Left forelimb (tissue), 1 donor: Measurements from ENCODE around the gene EHD4.

Experiments used
- DNase-seq: peaks from one replicate; pipeline ENCODE4 v3.0.0-alpha.2; 2018; ENCODE audit warnings: low spot score

Gene EHD4

GRCh38 chr15:41936649-41937567 lies 35.4 kb downstream of the EHD4 start:
- no peak for DNase-seq

- DNase-seq = no peak
Observed at GRCh38 chr15:41936155-41936554, 36.2 kb downstream of the EHD4 start.

DNA sequence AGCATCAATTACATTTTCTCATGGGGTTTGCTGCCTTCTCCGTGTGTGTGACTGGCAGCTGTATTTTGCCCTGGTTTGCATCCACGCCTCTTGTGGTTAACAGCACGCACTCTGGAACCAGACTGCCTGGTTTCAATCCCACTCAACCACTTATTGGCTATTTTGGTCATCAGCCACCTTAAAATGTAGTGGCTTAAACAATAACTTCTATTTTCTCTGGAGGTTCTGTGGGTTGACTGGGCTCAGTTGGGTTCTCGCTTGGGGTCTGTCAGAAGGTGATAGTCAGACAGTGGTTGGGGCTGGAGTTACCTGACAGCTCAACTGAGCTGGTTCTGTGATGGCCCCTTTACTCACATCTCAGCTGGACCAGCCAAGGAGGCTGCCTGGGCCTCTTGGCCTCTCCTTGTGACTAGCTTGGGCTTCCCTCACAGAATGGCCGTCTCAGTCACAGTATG lies 36.8 kb downstream of the EHD4 start:
- no peak for DNase-seq

GRCh38 chr15:41934843-41935242 lies 37.5 kb downstream of the EHD4 start:
- no peak for DNase-seq

- no peak for DNase-seq
Observed at GRCh38 chr15:41933771-41934170, 38.6 kb downstream of the EHD4 start.

DNA sequence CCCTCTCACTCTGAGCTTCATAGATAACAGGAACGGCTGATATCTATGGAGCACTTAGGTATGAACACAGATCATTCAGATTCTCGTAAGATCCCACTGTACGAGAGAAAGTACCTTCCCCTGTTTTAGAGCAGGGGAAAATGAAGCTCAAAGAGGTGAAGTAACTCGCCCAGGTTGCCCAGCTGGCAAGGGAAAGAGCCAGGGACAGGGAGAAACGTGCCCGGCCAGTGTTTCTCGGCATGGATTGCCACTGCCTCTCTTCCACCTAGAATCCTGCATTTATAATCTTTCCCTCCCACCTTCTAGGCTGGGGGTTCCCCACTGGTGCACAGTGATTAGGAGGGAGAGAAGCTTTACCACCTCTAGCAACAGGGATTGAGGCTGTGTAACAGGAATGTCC lies 39.0 kb downstream of the EHD4 start:
- DNase-seq = no peak

DNA sequence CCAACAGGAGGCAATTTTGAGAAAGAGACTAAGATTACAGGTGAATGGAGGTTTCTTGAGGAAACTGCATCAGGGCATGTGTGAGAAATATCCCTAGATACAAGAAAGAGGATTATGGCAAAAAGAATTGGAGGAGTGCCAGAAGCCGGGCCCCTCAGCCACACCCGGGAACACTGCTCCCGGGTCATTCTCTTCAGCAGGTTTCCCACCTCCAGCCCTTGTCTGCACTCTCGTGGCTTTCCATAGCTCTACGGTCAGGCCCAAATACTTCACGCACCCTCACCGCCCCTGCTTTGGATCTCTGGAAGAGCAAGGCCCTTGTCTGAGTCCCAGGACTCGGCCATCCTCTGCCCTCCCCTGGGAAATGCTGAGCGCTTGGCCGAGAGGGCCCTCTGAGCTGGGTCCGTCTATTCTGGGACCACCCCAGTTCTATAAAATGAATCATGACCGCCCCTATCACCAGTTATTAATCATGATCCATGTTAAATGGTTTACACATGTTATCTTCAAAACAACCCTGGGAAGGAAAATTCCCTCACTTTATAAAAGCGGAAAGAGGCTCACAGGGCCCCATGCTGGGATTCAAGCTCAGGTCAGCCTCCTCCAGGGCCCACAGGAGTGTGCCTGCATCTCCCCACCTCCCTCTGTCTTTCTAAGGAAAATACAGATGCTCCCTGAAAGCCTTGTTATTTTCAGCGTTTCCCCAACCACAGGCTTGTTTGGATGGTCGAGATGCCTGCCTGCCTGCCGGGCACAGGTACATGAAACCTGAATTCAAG lies 39.7 kb downstream of the EHD4 start:
- DNase-seq = no peak

DNA sequence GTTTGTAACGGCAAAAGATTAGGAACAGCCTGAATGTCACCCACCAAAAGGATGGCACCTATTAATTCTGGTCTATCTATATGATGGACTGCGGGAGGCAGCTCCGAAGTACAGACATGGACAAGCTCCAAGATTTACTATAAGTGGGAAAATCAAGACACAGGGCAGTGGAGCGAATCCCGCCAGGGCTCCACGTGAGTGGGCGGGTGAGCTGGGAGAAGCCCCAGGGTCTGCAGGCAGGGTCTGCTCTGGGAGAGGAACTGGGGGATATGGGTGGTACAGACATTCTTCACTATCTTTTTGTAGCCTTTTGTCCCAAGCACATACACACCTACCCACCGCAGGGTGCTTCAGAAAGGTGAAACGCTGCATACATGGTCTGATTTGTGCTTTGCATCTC lies 40.3 kb downstream of the EHD4 start:
- DNase-seq = no peak

GRCh38 chr15:41930867-41931222 lies 41.5 kb downstream of the EHD4 start:
- no peak for DNase-seq

- DNase-seq = no peak
Observed at GRCh38 chr15:41930221-41930866, 42.0 kb downstream of the EHD4 start.

DNA sequence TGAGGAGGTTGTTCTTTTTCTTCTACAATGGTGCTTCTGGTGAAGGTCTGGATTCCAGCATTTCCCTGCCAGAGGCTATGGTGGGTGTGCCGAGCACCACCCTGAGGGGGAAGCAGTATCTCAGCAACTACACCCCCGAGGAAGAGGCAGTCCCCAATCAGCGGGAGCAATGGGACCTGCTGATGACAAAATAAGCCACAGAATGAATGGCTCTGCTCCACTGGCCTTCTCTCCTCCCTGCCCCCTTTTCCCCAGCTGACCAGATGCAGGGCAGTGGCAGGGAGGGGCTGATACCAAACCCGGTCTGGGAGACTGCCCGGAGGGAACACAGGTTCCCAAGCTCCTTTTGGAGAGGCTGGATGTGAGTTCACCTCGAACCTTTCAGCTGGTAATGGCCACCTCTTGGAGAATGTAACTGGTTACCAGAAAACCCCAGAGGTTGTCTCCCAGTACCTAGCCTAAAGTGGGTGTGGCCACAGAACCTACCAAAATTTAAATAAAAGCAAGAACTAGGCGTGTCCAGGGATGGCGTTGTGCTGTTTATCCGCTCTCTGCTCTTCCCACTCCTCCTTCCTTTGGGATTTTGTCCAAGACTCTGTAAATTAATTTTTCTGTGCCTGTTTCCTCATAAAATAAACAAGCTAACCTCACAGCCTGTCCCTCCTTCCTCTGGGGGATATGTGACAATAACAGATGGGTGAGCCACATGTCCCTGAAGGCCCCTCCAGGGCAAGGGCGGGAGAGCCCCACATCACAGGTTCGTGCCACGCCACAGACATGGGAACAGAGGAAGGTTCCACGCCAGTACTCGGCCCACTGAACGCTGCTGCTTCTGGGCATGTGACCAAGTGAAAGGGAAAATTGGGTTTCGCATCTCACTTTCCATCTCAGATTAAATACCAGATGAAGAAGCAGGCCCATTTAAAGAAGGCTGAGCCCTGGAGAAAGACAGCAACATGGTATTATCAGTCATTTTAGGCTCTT lies 43.4 kb downstream of the EHD4 start:
- DNase-seq = no peak

DNA sequence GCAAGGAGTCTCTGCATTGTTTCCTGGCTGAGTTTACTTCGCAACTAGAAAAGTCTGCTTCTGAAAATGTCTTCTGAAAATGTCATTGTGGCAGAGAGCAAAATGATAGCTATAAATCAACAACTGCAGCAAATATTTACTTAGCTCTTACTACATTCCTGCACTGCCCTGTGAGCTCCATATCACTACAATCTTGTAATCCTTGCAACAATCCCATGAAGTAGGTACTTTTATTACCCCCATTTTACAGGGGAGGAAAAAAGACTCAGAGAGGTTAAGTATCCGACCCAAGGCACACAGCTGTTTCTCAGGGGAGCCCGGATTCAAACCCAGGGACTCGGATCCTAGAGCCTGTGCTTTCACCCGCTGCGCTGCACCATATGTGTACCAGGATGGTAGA lies 44.3 kb downstream of the EHD4 start:
- no peak for DNase-seq

DNA sequence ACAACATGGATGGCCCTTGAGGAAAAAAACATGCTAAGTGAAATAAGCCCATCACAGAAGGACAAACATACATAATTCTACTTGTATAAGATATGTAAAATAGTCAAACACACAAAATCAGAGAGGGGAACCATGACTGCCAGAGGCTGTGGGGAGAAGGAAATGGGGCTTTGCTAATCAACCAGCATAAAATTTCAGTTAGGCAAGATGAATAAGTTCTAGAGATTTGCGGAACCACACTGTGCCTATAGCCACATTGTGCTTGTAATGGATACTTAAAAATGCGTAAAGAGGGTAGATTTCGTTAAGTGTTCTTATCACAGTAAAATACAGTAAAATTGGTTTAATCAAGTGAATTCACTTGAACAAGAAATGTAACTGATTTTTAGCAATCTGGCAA lies 44.8 kb downstream of the EHD4 start:
- no peak for DNase-seq

DNA sequence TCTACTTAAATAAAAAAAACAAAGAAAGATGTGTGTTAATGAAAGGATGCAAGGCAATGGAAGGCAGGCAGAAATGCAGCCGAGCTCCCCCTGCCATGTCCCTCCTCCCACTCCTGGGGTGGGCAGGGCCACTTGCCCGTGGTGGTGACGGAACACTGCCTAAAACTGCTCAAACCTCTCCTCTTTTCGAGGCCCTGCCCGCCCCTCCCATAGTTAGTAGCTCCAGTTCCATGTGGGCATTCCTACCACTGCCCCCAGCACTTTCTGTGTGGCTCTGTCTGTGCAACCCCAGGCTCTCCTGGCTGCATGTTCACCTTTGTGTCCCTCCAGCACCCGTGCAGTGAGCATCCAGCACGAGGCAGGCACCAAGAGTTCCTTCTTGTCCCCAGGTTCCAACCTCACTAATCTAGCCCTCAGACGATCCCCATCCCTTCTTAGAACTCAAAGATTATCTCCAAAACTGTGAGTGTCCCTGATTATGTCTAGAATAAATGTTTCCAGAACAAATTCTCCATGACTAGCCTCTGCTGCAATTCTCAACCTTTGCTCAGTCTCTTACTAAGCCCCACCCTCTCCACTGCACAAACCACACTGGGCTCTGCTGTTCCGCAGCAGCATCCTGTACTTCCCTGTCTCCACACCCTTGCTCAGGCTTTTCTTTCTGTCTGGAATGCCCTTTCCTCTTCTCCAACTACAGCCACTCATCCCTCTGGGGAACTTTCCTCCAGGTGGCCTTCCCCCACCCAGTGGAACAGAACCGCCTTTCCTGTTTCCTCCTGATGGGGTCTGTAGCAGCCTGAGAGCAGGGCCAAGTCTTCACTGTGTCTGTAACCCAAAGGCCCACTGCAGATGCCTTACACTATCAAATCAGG lies 45.9 kb downstream of the EHD4 start:
- DNase-seq = no peak

- no peak for DNase-seq
Observed at GRCh38 chr15:41925086-41925608, 47.2 kb downstream of the EHD4 start.

DNA sequence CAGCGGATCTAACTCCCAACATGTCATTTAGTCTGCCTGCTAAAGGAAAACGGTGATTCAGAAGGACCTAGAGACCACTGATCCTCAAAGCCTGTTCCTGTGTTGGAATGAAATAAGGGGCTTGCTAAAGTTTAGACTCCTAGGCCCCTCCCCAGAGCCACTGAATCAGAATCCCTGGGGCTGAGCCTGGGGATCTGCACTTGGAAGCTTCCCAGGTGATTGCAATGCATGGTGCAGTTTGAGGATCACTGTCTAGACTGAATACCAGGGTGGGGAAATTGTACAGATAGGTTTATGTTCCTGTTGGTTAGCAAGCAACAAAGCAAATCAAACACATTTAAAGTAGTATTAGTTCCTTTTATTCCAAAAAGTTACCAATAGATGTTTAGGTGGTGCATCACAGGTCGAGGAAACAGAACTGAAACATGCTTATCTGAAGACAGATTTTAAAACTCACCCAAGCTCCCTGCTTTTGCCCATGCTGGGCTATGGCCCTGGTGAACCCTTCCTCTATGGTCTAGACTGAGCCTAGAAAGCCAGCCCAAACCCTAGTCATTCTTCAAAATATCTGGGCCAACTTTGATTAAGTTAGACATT lies 48.9 kb downstream of the EHD4 start:
- no peak for DNase-seq

DNA sequence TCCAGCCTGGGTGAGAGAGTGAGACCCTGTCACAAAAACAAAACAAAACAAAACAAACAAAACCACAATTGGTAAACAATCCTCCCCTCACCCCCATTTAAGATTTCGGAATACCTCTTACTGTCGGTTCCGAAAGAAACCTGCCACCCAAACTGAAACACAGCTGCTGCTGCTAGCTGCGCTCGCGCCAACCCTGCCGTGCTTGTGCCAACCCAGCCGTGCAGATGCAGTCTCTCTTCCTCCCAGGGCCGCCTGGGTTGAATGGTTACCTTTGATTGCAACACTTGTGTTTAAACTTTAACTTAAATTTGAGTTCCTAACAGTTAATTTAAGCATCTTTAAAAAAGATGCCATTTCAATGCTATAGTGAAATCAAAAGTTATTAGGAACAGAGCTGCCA lies 50.0 kb downstream of the EHD4 start:
- DNase-seq = no peak

DNA sequence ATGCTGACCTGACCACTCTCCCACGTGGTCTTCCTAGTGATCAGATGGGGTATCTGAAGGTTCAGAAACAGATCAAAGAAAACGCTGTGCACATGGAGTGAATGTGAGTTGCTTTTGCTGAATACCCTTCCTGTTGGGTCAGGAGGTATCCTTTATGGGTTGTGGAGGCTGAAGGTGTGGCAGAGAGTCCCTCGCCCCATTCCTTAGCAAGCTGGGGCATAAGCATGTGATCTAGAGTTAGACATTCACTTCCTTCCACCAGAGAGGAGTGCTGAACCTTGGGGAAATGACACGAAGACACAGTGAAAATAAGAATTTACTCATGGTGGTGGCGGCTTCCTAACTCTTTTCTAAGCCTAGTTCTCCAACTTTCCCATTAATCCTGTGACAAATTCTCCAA lies 50.7 kb downstream of the EHD4 start:
- DNase-seq = no peak

DNA sequence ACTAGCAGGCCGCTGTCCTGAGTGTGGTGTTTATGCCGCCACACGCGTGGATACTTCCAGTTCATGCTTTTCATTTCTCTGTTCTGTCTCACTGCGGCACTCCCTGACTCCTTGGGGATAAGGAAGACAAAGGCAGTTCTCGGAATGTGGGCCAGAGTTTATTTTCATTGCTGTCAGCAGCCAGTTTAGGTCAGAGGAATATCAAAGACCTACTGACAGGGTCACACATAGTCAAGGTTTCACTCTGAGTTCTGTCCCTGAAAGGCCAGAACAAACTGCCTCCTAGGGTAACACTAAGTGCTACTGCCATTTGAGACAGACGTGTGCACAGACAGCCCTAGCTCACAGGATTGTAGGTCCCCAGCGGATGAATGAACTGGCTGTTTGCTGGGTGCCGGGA lies 51.2 kb downstream of the EHD4 start:
- no peak for DNase-seq
